Measurements from ENCODE around the gene CDK2. TPM values are rescaled to one million over a fixed set of nuclear protein-coding genes. Genes with fewer than 3 reads are reported as not detected.
"Not testable (repeated sequence)": the region's sequence is repeated elsewhere in the genome, so short reads cannot be mapped to it uniquely, and the experiment has no call there.

The CDK2 gene
- total RNA-seq, 1 donor from 2014 or later, result 28.0 TPM

- Histone ChIP-seq H3K36me3 (peaks cover 32% of the 10 kb centered on the region), H3K27ac (peak overlapping the region; percentile 15), H3K9me3 (no peaks in the 10 kb centered on the region), H3K4me3 (no peak overlapping the region), H3K4me1 (peaks cover 36% of the 10 kb centered on the region), H3K27me3 (no peaks in the 10 kb centered on the region)
- no peak for DNase-seq
- peak; percentile 8 for ATAC-seq
- intact Hi-C loops (cut with DNase I), result no loop called here
- TF ChIP-seq CTCF (IDR thresholded peaks at IDR 0.05), result no peak
Measured at GRCh38 chr12:55979069-55979468, 12.4 kb downstream of the CDK2 start.

GRCh38 chr12:55981882-55982281, 15.3 kb downstream of the CDK2 start:
- peak; percentile 15 for ATAC-seq

GRCh38 chr12:55982319-55982936, 15.8 kb downstream of the CDK2 start:
- H3K27me3 ChIP-seq, result no peaks in the 10 kb centered on the region
- intact Hi-C loops (cut with DNase I), result no loop called here
- DNase-seq, result no peak
- TF ChIP-seq CTCF (IDR thresholded peaks at IDR 0.05), result no peak
- peaks cover 54% of the 10 kb centered on the region for H3K36me3 ChIP-seq
- H3K9me3 ChIP-seq, result no peaks in the 10 kb centered on the region
- no peak overlapping the region for H3K27ac ChIP-seq
- no peak overlapping the region for H3K4me3 ChIP-seq
- H3K4me1 ChIP-seq, result peaks cover 15% of the 10 kb centered on the region
- ATAC-seq, result peak; percentile 77

More at GRCh38 chr12:55981882-55982281, 15.3 kb downstream of the CDK2 start:
- peaks cover 49% of the 10 kb centered on the region for H3K36me3 ChIP-seq
- H3K27ac ChIP-seq; H3K4me3 ChIP-seq; H3K9me3 ChIP-seq; H3K27me3 ChIP-seq; intact Hi-C loops (cut with DNase I); DNase-seq: not testable (repeated sequence)
- peaks cover 18% of the 10 kb centered on the region for H3K4me1 ChIP-seq

GRCh38 chr12:55983232-55983842, 16.7 kb downstream of the CDK2 start:
- no peak for TF ChIP-seq CTCF (IDR thresholded peaks at IDR 0.05)
- H3K36me3 ChIP-seq, result peaks cover 63% of the 10 kb centered on the region
- no peak for ATAC-seq
- no peak for DNase-seq
- H3K27ac ChIP-seq, result no peak overlapping the region
- no peak overlapping the region for H3K4me3 ChIP-seq
- intact Hi-C loops (cut with DNase I), result no loop called here
- H3K9me3 ChIP-seq, result no peaks in the 10 kb centered on the region
- H3K4me1 ChIP-seq, result peaks cover 11% of the 10 kb centered on the region
- no peaks in the 10 kb centered on the region for H3K27me3 ChIP-seq

- H3K9me3 ChIP-seq, result no peaks in the 10 kb centered on the region
- peaks cover 78% of the 10 kb centered on the region for H3K36me3 ChIP-seq
- intact Hi-C loops (cut with DNase I), result no loop called here
- H3K27me3 ChIP-seq, result no peaks in the 10 kb centered on the region
- no peak for DNase-seq
- TF ChIP-seq CTCF (IDR thresholded peaks at IDR 0.05), result no peak
- H3K4me3 ChIP-seq, result no peak overlapping the region
- H3K4me1 ChIP-seq, result peaks cover 11% of the 10 kb centered on the region
- no peak overlapping the region for H3K27ac ChIP-seq
- no peak for ATAC-seq
Measured at GRCh38 chr12:55984861-55985260, 18.2 kb downstream of the CDK2 start.

- ATAC-seq (no peak), DNase-seq (no peak)
- Histone ChIP-seq H3K27me3 (no peaks in the 10 kb centered on the region), H3K36me3 (peaks cover 81% of the 10 kb centered on the region), H3K4me3 (no peak overlapping the region), H3K27ac (no peak overlapping the region), H3K4me1 (peaks cover 11% of the 10 kb centered on the region), H3K9me3 (no peaks in the 10 kb centered on the region)
- intact Hi-C loops (cut with DNase I), result no loop called here
- no peak for TF ChIP-seq CTCF (IDR thresholded peaks at IDR 0.05)
Measured at GRCh38 chr12:55985341-55985740, 18.7 kb downstream of the CDK2 start.

GRCh38 chr12:55985976-55986375, 19.3 kb downstream of the CDK2 start:
- H3K4me3 ChIP-seq; H3K27me3 ChIP-seq; DNase-seq; intact Hi-C loops (cut with DNase I); ATAC-seq; H3K27ac ChIP-seq; H3K9me3 ChIP-seq: not testable (repeated sequence)
- H3K4me1 ChIP-seq, result peaks cover 11% of the 10 kb centered on the region
- peaks cover 83% of the 10 kb centered on the region for H3K36me3 ChIP-seq
